Nephron (organoid): ENCODE measurements around the gene TMEM250.

Experiments
- H3K27ac Mint-ChIP-seq, 3 experiments: 2 replicates each; pipeline ENCODE4 v1.8.0; 2020; ENCODE audit warnings: mixed read lengths in 3 of 3, mild to moderate bottlenecking in 2 of 3, moderate library complexity in 1 of 3
- H3K27me3 Mint-ChIP-seq: 2 replicates; pipeline ENCODE4 v1.8.0; 2021; ENCODE audit warnings: low read depth, mild to moderate bottlenecking, moderate library complexity, mixed read lengths
- H3K36me3 Mint-ChIP-seq: 2 replicates; pipeline ENCODE4 v1.8.0; 2020; ENCODE audit warnings: low read depth, mixed read lengths
- H3K4me1 Mint-ChIP-seq: 2 replicates; pipeline ENCODE4 v1.8.0; 2020; ENCODE audit warnings: mixed read lengths
- H3K4me3 Mint-ChIP-seq, 3 experiments: 2 replicates each; pipeline ENCODE4 v1.8.0; 2020; ENCODE audit warnings: mild to moderate bottlenecking in 3 of 3, mixed read lengths in 3 of 3, moderate library complexity in 2 of 3
- H3K9me3 Mint-ChIP-seq: 2 replicates; pipeline ENCODE4 v1.8.0; 2020; ENCODE audit warnings: mixed read lengths
- TF ChIP-seq, protein P1 (sequence below), 3 experiments: fragments of 200-600 bp; sonication (generic); IDR thresholded peaks; one replicate each; pipeline ENCODE4 v1.5.0; 2021; ENCODE audit warnings: antibody characterized with exemption in 3 of 3; ENCODE audit not compliant: unreplicated experiment in 3 of 3

The TMEM250 gene

DNA sequence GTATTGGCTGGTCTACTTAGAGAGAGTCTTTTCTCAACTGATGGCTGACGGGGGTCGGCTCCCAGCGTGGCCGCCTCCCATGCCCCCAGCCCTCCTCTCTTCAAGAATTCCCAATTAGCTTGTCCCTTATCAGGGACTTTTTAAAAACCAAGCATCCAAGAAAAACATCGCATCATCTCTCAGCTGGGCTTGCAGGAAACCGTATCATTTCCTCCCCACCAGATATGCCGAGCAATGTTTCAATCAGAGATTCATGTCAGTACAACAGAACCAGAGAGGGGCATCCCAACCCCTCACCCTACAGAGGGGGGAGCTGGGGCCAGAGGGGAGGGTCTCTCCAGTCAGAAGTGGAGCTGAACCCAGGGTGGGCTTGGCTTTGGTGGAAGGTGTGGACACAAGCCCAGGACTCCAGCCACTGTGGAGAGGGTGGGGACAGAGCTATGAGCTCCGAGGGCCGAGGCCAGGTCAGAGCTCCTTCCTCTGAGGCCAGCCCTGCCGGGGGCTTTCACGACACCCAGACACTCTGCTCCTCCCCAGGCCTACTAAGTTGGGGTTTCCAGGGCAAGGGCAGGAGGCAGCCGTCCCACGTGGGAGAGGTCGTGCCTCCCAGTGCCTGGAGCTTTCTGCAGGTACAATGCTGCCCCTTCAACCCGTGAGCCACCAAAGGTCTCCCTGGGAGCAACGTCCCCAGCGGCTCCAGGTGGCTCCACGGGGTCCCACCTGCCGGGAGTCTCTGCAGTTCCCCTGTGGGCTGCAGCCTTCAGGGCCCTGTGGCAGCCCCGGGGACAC is 39.0 kb upstream of the TMEM250 start:
- peaks cover 20% of the 10 kb centered on the region for H3K4me1 Mint-ChIP-seq
- peak overlapping the region in 2 of 3 experiments; percentile 23 to 27 for H3K27ac Mint-ChIP-seq
- H3K27me3 Mint-ChIP-seq = peaks cover 57% of the 10 kb centered on the region
- H3K9me3 Mint-ChIP-seq = no peaks in the 10 kb centered on the region
- TF ChIP-seq, protein P1, sequence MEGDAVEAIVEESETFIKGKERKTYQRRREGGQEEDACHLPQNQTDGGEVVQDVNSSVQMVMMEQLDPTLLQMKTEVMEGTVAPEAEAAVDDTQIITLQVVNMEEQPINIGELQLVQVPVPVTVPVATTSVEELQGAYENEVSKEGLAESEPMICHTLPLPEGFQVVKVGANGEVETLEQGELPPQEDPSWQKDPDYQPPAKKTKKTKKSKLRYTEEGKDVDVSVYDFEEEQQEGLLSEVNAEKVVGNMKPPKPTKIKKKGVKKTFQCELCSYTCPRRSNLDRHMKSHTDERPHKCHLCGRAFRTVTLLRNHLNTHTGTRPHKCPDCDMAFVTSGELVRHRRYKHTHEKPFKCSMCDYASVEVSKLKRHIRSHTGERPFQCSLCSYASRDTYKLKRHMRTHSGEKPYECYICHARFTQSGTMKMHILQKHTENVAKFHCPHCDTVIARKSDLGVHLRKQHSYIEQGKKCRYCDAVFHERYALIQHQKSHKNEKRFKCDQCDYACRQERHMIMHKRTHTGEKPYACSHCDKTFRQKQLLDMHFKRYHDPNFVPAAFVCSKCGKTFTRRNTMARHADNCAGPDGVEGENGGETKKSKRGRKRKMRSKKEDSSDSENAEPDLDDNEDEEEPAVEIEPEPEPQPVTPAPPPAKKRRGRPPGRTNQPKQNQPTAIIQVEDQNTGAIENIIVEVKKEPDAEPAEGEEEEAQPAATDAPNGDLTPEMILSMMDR (IDR thresholded peaks at IDR 0.05; ENCODE audit: unreplicated experiment in 3 of 3) = no peak
- no peak overlapping the region for H3K4me3 Mint-ChIP-seq
- no peaks in the 10 kb centered on the region for H3K36me3 Mint-ChIP-seq

DNA sequence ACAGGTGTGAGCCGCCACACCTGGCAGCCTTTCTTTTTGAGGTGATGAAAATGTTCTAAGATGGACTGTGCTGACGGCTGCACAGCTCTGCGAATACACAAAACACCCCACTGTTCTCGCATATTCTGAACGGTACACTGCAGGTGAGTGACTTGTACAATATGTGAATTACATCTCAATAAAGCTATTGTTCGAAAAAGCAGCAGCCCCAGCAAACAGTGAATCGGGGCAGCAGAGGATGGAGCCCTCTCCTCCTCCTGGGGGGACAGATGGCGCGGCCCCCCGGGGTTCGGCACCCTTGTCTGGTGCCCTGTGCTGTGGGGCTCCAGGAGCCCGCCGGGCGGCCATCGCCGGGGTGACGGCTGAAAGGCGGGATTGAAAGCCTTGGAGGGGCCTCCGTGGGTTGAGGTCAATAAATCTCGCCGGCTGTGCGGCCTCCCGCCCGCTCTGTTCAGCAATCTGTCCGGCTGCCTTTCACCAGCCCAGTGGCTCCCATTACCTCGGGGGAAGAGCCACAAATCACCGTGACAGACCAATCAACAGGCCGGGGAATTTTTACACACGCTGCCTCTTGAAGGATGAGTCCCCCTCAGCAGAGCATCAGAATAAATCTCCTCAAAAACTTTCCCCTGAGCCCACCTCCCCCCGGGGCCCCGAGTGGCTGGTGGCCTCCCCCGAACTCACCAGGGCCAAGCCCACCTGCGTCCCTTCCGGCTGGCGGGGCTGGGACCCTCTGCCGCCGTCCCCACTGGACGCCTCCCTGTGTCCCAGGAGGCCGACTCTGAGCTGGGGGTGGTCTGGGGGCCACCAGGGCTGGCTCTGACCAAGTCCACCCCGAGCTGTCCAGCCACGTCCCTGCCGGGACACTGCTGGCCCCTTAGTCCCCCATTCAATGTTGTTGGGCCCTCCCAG is 37.8 kb upstream of the TMEM250 start:
- TF ChIP-seq, protein P1 (IDR thresholded peaks at IDR 0.05; ENCODE audit: unreplicated experiment in 3 of 3) = no peak
- Mint-ChIP-seq H3K36me3 (no peaks in the 10 kb centered on the region), H3K27ac (no peak overlapping the region), H3K9me3 (peaks cover 4% of the 10 kb centered on the region), H3K27me3 (peaks cover 61% of the 10 kb centered on the region), H3K4me3 (peak overlapping the region in 2 of 3 experiments; percentile 32 to 43), H3K4me1 (peaks cover 20% of the 10 kb centered on the region)

DNA sequence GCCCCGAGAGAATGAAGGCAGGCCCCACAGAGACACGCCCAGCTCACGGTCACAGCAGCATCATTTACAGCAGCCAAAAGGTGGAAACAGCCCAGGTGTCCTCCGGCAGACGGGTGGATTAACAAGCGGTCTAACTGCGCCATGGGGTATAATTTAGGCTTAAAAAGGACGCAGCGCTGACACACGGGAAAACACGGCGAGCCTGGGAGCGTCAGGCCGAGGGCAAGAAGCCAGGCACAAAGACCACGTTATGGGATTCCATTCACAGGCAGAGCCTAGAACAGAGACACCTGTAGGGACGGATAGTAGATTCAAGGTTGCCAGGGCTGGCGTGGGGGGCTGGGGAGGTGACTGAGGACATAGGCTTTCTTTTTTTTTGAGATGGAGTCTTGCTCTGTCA is 36.9 kb upstream of the TMEM250 start:
- H3K4me1 Mint-ChIP-seq = peaks cover 20% of the 10 kb centered on the region
- TF ChIP-seq, protein P1 (IDR thresholded peaks at IDR 0.05; ENCODE audit: unreplicated experiment in 3 of 3) = no peak
- no peaks in the 10 kb centered on the region for H3K36me3 Mint-ChIP-seq
- H3K27ac Mint-ChIP-seq = no peak overlapping the region
- H3K27me3 Mint-ChIP-seq = peaks cover 56% of the 10 kb centered on the region
- H3K9me3 Mint-ChIP-seq = peaks cover 4% of the 10 kb centered on the region
- no peak overlapping the region for H3K4me3 Mint-ChIP-seq

DNA sequence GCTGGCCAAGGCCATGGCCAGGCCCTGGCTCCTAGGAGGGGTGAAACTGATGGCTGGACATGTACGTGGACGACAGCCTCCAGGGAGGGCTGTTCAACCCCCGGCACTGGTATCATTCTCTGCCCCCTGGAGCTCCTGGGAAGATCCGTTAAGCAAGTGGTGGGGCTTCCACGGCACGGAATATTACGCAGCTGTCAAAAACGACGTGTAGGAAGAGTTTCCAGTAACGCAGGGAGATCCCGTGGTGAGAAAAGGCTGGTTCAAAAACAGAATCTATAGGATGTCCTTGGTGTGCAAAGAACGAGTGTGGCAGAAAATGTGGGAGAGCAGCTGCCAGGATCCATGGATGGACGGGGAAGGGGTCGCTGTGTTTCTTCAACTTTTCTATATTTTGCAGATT is 36.3 kb upstream of the TMEM250 start:
- H3K27me3 Mint-ChIP-seq = peaks cover 53% of the 10 kb centered on the region
- H3K27ac Mint-ChIP-seq = no peak overlapping the region
- TF ChIP-seq, protein P1 (IDR thresholded peaks at IDR 0.05; ENCODE audit: unreplicated experiment in 3 of 3) = no peak
- H3K4me1 Mint-ChIP-seq = peaks cover 20% of the 10 kb centered on the region
- peaks cover 4% of the 10 kb centered on the region for H3K9me3 Mint-ChIP-seq
- H3K36me3 Mint-ChIP-seq = no peaks in the 10 kb centered on the region
- H3K4me3 Mint-ChIP-seq = no peak overlapping the region

DNA sequence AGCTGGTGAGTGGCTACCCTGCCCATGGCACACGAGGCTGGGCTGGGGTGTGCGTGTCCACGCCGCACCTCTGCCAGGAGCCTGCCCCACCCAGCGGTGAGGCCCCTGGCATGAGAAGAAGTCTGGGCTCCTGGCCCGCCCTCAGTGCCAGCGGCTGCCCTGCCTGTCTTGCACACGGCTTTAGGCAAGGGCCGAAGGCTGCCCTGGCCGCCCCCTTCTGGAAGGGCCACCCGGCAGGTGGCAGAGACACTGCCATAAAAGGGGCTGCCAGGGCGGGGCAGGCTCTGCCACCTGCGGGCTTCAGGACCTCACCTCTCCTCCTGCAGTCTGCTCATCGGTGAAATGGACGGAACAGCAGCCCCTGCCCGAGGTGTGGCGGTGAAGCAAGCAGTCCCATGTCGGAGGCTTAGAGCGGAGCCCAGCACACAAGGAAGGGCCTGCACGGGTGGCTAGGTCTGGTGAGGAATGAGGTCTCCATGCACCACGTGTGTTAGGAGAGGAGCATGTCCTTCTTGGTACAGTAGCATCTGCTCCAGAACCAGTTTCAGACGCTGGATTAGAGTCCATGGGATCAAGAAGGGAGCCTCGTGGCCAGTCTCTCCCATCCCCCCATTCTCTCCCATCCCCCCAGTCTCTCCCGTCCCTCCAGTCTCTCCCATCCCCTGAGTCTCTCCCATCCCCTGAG is 34.8 kb upstream of the TMEM250 start:
- peaks cover 46% of the 10 kb centered on the region for H3K27me3 Mint-ChIP-seq
- peaks cover 4% of the 10 kb centered on the region for H3K9me3 Mint-ChIP-seq
- TF ChIP-seq, protein P1 (IDR thresholded peaks at IDR 0.05; ENCODE audit: unreplicated experiment in 3 of 3) = no peak
- no peaks in the 10 kb centered on the region for H3K36me3 Mint-ChIP-seq
- H3K4me1 Mint-ChIP-seq = peaks cover 20% of the 10 kb centered on the region
- H3K4me3 Mint-ChIP-seq = no peak overlapping the region
- H3K27ac Mint-ChIP-seq = no peak overlapping the region
